Keratinocyte (primary cell): ENCODE measurements around the gene SLC38A3.

ENCODE experiments used
- EZH2 ChIP-seq: IDR thresholded peaks from one replicate; pipeline ENCODE4 v1.6.1; 2012; ENCODE audit warnings: inconsistent platforms, mild to moderate bottlenecking, low read length, moderate library complexity
- TF ChIP-seq, protein P1 (sequence below), 3 experiments: IDR thresholded peaks in 1 of 3; conservative IDR thresholded peaks in 1 of 3; optimal IDR thresholded peaks in 1 of 3; 2 replicates in 2 of 3; 3 replicates in 1 of 3; pipeline versions ENCODE3 to v1.5.1; 2011; ENCODE audit warnings: low read length in 3 of 3, mild to moderate bottlenecking in 3 of 3, moderate library complexity in 2 of 3, control low read depth in 1 of 3, inconsistent platforms in 1 of 3; ENCODE audit not compliant: insufficient read depth in 2 of 3; ENCODE audit errors: extremely low read depth in 1 of 3

GRCh38 chr3:50236484-50237132, 31.5 kb downstream of the SLC38A3 start:
- TF ChIP-seq, protein P1, sequence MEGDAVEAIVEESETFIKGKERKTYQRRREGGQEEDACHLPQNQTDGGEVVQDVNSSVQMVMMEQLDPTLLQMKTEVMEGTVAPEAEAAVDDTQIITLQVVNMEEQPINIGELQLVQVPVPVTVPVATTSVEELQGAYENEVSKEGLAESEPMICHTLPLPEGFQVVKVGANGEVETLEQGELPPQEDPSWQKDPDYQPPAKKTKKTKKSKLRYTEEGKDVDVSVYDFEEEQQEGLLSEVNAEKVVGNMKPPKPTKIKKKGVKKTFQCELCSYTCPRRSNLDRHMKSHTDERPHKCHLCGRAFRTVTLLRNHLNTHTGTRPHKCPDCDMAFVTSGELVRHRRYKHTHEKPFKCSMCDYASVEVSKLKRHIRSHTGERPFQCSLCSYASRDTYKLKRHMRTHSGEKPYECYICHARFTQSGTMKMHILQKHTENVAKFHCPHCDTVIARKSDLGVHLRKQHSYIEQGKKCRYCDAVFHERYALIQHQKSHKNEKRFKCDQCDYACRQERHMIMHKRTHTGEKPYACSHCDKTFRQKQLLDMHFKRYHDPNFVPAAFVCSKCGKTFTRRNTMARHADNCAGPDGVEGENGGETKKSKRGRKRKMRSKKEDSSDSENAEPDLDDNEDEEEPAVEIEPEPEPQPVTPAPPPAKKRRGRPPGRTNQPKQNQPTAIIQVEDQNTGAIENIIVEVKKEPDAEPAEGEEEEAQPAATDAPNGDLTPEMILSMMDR (optimal IDR thresholded peaks at IDR 0.05 in 1 of 3, IDR thresholded peaks at IDR 0.05 in 1 of 3, conservative IDR thresholded peaks at IDR 0.05 in 1 of 3; ENCODE audit: extremely low read depth in 1 of 3, insufficient read depth in 2 of 3, low read length in 3 of 3): no peak
- TF ChIP-seq EZH2: no peak
